Measurements from ENCODE around the gene PGAP3. TPM values are rescaled to one million over a fixed set of nuclear protein-coding genes. Genes with fewer than 3 reads are reported as not detected.

PGAP3 gene
- total RNA-seq, 1 experiment from 2014 or later: 5.9 TPM

GRCh38 chr17:39677542-39678339, 10.1 kb downstream of the PGAP3 start:
- ChIA-PET CTCF (no interaction called here), POLR2A (ENCODE audit: unreplicated experiment) (no interaction called here)
- intact Hi-C loops (cut with micrococcal nuclease): no loop called here
- Histone ChIP-seq H3K27me3 (ENCODE audit: low read length) (no peaks in the 10 kb centered on the region), H4K20me1 (ENCODE audit: low read length) (no peaks in the 10 kb centered on the region), H3K36me3 (ENCODE audit: low read depth, low read length) (no peaks in the 10 kb centered on the region), H3K9ac (ENCODE audit: low read length) (no peak overlapping the region), H3K4me1 (ENCODE audit: insufficient read depth, low read length) (peaks cover 11% of the 10 kb centered on the region; the same call in 1 of the 2 replicates), H2AFZ (ENCODE audit: low read length) (no peak overlapping the region), H3K4me2 (ENCODE audit: low read length) (no peak overlapping the region), H3K27ac (ENCODE audit: low read length) (no peak overlapping the region), H3K79me2 (ENCODE audit: low read length) (no peaks in the 10 kb centered on the region), H3F3A (ENCODE audit: low read length, unreplicated experiment) (no peaks in the 10 kb centered on the region), H3K9me3 (ENCODE audit: low read length) (no peaks in the 10 kb centered on the region), H3K9me2 (replicated peaks; ENCODE audit: low read length) (no peaks in the 10 kb centered on the region), H3K4me3 (ENCODE audit: low read length) (no peak overlapping the region)
- TF ChIP-seq, protein P1, sequence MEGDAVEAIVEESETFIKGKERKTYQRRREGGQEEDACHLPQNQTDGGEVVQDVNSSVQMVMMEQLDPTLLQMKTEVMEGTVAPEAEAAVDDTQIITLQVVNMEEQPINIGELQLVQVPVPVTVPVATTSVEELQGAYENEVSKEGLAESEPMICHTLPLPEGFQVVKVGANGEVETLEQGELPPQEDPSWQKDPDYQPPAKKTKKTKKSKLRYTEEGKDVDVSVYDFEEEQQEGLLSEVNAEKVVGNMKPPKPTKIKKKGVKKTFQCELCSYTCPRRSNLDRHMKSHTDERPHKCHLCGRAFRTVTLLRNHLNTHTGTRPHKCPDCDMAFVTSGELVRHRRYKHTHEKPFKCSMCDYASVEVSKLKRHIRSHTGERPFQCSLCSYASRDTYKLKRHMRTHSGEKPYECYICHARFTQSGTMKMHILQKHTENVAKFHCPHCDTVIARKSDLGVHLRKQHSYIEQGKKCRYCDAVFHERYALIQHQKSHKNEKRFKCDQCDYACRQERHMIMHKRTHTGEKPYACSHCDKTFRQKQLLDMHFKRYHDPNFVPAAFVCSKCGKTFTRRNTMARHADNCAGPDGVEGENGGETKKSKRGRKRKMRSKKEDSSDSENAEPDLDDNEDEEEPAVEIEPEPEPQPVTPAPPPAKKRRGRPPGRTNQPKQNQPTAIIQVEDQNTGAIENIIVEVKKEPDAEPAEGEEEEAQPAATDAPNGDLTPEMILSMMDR (conservative IDR thresholded peaks at IDR 0.05; ENCODE audit: low read depth, low read length): no peak
- no peak for TF ChIP-seq EZH2phosphoT487 (IDR thresholded peaks at IDR 0.05; ENCODE audit: borderline replicate concordance, low read length)
- TF ChIP-seq EZH2 (IDR thresholded peaks at IDR 0.05; ENCODE audit: low read length, unreplicated experiment): no peak
- ATAC-seq (no peak), DNase-seq (no peak)
- BruUV-seq (replicated peaks): no TSS peak

DNA sequence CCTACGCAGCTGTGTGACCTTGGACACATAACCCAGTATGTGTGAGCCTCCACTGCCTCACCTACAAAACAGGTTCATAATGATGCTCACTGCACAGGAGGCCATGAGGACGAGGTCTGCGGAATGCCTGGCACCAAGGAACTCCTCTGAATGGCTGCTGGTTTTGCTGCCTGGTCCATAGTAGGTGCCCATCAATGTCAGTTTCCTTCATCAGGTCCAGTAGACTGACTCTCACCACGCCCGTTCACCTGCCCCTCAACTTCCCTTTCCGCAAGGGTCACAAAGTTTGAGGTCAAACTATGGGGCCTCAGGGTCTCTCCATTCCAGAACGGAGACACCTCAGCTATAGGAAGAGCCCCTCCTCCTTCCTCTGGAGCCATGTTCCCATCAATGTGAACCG, 10.8 kb downstream of the PGAP3 start:
- ChIA-PET POLR2A (ENCODE audit: unreplicated experiment) (no interaction called here), CTCF (no interaction called here)

More for the DNA sequence above, 10.8 kb downstream of the PGAP3 start:
- H3K27ac ChIP-seq (ENCODE audit: low read length): no peak overlapping the region
- no peaks in the 10 kb centered on the region for H3K9me3 ChIP-seq (ENCODE audit: low read length)
- H3K4me3 ChIP-seq (ENCODE audit: low read length): no peak overlapping the region
- no peak overlapping the region for H3K4me2 ChIP-seq (ENCODE audit: low read length)
- no peaks in the 10 kb centered on the region for H3K79me2 ChIP-seq (ENCODE audit: low read length)
- DNase-seq (no peak), ATAC-seq (no peak)
- H3K4me1 ChIP-seq (ENCODE audit: insufficient read depth, low read length): peaks cover 11% of the 10 kb centered on the region; the same call in 1 of the 2 replicates
- H2AFZ ChIP-seq (ENCODE audit: low read length): no peak overlapping the region
- no peak for TF ChIP-seq EZH2phosphoT487 (IDR thresholded peaks at IDR 0.05; ENCODE audit: borderline replicate concordance, low read length)
- TF ChIP-seq, protein P1 (conservative IDR thresholded peaks at IDR 0.05; ENCODE audit: low read depth, low read length): no peak
- no peak for TF ChIP-seq EZH2 (IDR thresholded peaks at IDR 0.05; ENCODE audit: low read length, unreplicated experiment)
- H3F3A ChIP-seq (ENCODE audit: low read length, unreplicated experiment): no peaks in the 10 kb centered on the region
- H3K9me2 ChIP-seq (replicated peaks; ENCODE audit: low read length): no peaks in the 10 kb centered on the region
- no peaks in the 10 kb centered on the region for H3K36me3 ChIP-seq (ENCODE audit: low read depth, low read length)
- no peak overlapping the region for H3K9ac ChIP-seq (ENCODE audit: low read length)
- no peaks in the 10 kb centered on the region for H4K20me1 ChIP-seq (ENCODE audit: low read length)
- no TSS peak for BruUV-seq (replicated peaks)
- H3K27me3 ChIP-seq (ENCODE audit: low read length): no peaks in the 10 kb centered on the region
- intact Hi-C loops (cut with micrococcal nuclease): no loop called here

All from PC-3 (cell line).